Prostate gland (tissue), 2 donors: ENCODE results near the gene STAM.

Source experiments
- CTCF ChIP-seq, 4 experiments: fragments of 200-600 bp in 2 of 4; fragments of 450-650 bp in 2 of 4; sonication (generic) in 2 of 4; IDR thresholded peaks; 1 replicate in 3 of 4; 2 replicates in 1 of 4; pipeline ENCODE4 v1.5.1; 2016 to 2019; ENCODE audit warnings: antibody characterized with exemption in 4 of 4, mild to moderate bottlenecking in 2 of 4, moderate library complexity in 2 of 4
- POLR2AphosphoS5 ChIP-seq: sonication (generic); formaldehyde crosslinking; IDR thresholded peaks from one replicate; pipeline ENCODE4 v1.6.1; 2017; ENCODE audit warnings: antibody characterized with exemption

- TF ChIP-seq POLR2AphosphoS5 (no peak), CTCF (IDR thresholded peaks at IDR 0.05) (no peak)
These were observed 17.3 kb upstream of the STAM start for GRCh38 chr10:17626656-17627055.
